DND-41 (cell line): ENCODE measurements around the gene SLCO6A1.

Experiments used
- EZH2 ChIP-seq: IDR thresholded peaks from 3 replicates; pipeline ENCODE4 v1.6.1; 2012; ENCODE audit warnings: borderline replicate concordance, low read depth, mild to moderate bottlenecking, moderate library complexity, low read length, inconsistent platforms; ENCODE audit not compliant: severe bottlenecking
- TF ChIP-seq, protein P1 (sequence below): IDR thresholded peaks from 2 replicates; pipeline ENCODE4 v1.5.1; 2012; ENCODE audit warnings: borderline replicate concordance, low read length, moderate library complexity, mild to moderate bottlenecking; ENCODE audit not compliant: poor library complexity, severe bottlenecking; ENCODE audit errors: extremely low read depth

DNA sequence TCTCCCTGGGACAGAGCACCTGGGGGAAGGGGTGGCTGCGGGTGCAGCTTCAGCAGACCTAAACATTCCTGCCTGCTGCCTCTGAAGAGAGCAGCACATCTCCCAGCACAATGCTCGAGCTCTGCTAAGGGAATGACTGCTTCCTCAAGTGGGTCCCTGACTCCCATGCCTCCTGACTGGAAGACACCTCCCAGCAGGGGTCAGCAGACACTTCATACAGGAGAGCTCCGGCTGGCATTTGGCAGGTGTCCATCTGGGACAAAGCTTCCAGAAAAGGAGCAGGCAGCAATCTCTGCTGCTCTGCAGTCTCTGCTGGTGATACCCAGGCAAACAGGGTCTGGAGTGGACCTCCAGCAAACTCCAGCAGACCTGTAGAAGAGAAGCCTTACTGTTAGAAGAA lies 77.2 kb downstream of the SLCO6A1 start:
- TF ChIP-seq, protein P1, sequence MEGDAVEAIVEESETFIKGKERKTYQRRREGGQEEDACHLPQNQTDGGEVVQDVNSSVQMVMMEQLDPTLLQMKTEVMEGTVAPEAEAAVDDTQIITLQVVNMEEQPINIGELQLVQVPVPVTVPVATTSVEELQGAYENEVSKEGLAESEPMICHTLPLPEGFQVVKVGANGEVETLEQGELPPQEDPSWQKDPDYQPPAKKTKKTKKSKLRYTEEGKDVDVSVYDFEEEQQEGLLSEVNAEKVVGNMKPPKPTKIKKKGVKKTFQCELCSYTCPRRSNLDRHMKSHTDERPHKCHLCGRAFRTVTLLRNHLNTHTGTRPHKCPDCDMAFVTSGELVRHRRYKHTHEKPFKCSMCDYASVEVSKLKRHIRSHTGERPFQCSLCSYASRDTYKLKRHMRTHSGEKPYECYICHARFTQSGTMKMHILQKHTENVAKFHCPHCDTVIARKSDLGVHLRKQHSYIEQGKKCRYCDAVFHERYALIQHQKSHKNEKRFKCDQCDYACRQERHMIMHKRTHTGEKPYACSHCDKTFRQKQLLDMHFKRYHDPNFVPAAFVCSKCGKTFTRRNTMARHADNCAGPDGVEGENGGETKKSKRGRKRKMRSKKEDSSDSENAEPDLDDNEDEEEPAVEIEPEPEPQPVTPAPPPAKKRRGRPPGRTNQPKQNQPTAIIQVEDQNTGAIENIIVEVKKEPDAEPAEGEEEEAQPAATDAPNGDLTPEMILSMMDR: no peak
- no peak for TF ChIP-seq EZH2
